ENCODE results near the gene CREB3L2.
"Not testable (repeated sequence)": the region's sequence is repeated elsewhere in the genome, so short reads cannot be mapped to it uniquely, and the experiment has no call there.

CREB3L2 gene

DNA sequence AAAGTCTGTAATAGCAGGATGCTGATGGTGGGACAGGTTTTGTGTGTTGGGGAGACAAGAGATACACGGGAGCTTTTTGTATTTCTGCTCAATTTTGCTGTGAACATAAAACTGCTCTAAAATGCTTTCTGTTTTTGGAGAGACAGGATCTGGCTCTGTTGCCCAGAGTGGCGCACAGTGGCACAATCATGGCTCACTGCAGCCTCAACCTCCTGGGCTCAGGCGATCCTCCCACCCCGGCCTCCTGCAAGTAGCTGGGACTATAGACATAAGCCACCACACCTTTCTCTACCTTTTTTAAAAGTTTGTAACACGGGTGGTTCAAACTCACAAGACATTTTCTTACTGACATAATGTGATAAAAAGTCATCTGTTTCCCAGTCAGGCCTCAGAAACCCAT lies 14.3 kb downstream of the CREB3L2 start:
- Histone ChIP-seq H3K4me3 (ENCODE audit: low read depth, low read length) (no peak overlapping the region), H3K36me3 (ENCODE audit: control insufficient read depth, insufficient read depth, low read length) (peaks cover 24% of the 10 kb centered on the region), H3K9ac (ENCODE audit: low read length) (no peak overlapping the region), H3K27me3 (ENCODE audit: control insufficient read depth, insufficient read depth, low read length) (no peaks in the 10 kb centered on the region), H3K4me1 (ENCODE audit: control insufficient read depth, insufficient read depth, low read length) (peaks cover 30% of the 10 kb centered on the region), H3K27ac (ENCODE audit: low read depth, low read length) (no peak overlapping the region), H3K9me3 (ENCODE audit: control insufficient read depth, insufficient read depth, low read depth, low read length) (peaks cover 9% of the 10 kb centered on the region)

GRCh38 chr7:137987018-137987349 lies 14.9 kb downstream of the CREB3L2 start:
- Histone ChIP-seq H3K4me3 (ENCODE audit: low read depth, low read length) (no peak overlapping the region), H3K27ac (ENCODE audit: low read depth, low read length) (no peak overlapping the region), H3K4me1 (ENCODE audit: control insufficient read depth, insufficient read depth, low read length) (peaks cover 29% of the 10 kb centered on the region), H3K27me3 (ENCODE audit: control insufficient read depth, insufficient read depth, low read length) (no peaks in the 10 kb centered on the region), H3K36me3 (ENCODE audit: control insufficient read depth, insufficient read depth, low read length) (peaks cover 23% of the 10 kb centered on the region), H3K9ac (ENCODE audit: low read length) (no peak overlapping the region), H3K9me3 (ENCODE audit: control insufficient read depth, insufficient read depth, low read depth, low read length) (peaks cover 12% of the 10 kb centered on the region)

- Histone ChIP-seq H3K36me3 (ENCODE audit: control insufficient read depth, insufficient read depth, low read length) (peaks cover 22% of the 10 kb centered on the region), H3K9ac (ENCODE audit: low read length) (no peak overlapping the region), H3K4me1 (ENCODE audit: control insufficient read depth, insufficient read depth, low read length) (peaks cover 29% of the 10 kb centered on the region), H3K9me3 (ENCODE audit: control insufficient read depth, insufficient read depth, low read depth, low read length) (peaks cover 13% of the 10 kb centered on the region), H3K27ac (ENCODE audit: low read depth, low read length) (no peak overlapping the region), H3K4me3 (ENCODE audit: low read depth, low read length) (no peak overlapping the region), H3K27me3 (ENCODE audit: control insufficient read depth, insufficient read depth, low read length) (no peaks in the 10 kb centered on the region)
Measured at GRCh38 chr7:137986252-137987017, 15.5 kb downstream of the CREB3L2 start.

- Histone ChIP-seq H3K27me3 (ENCODE audit: control insufficient read depth, insufficient read depth, low read length) (no peaks in the 10 kb centered on the region), H3K4me1 (ENCODE audit: control insufficient read depth, insufficient read depth, low read length) (peaks cover 29% of the 10 kb centered on the region), H3K9me3 (ENCODE audit: control insufficient read depth, insufficient read depth, low read depth, low read length) (peaks cover 13% of the 10 kb centered on the region), H3K9ac (ENCODE audit: low read length) (no peak overlapping the region), H3K4me3 (ENCODE audit: low read depth, low read length) (no peak overlapping the region), H3K36me3 (ENCODE audit: control insufficient read depth, insufficient read depth, low read length) (peaks cover 22% of the 10 kb centered on the region), H3K27ac (ENCODE audit: low read depth, low read length) (no peak overlapping the region)
Measured at GRCh38 chr7:137985897-137986251, 16.0 kb downstream of the CREB3L2 start.

- H3K27me3 ChIP-seq (ENCODE audit: control insufficient read depth, insufficient read depth, low read length), result no peaks in the 10 kb centered on the region
- H3K9ac ChIP-seq (ENCODE audit: low read length), result no peak overlapping the region
- peaks cover 26% of the 10 kb centered on the region for H3K4me1 ChIP-seq (ENCODE audit: control insufficient read depth, insufficient read depth, low read length)
- peaks cover 13% of the 10 kb centered on the region for H3K9me3 ChIP-seq (ENCODE audit: control insufficient read depth, insufficient read depth, low read depth, low read length)
- no peak overlapping the region for H3K27ac ChIP-seq (ENCODE audit: low read depth, low read length)
- H3K4me3 ChIP-seq (ENCODE audit: low read depth, low read length), result no peak overlapping the region
- H3K36me3 ChIP-seq (ENCODE audit: control insufficient read depth, insufficient read depth, low read length), result peaks cover 22% of the 10 kb centered on the region
Measured at GRCh38 chr7:137985253-137985896, 16.5 kb downstream of the CREB3L2 start.

DNA sequence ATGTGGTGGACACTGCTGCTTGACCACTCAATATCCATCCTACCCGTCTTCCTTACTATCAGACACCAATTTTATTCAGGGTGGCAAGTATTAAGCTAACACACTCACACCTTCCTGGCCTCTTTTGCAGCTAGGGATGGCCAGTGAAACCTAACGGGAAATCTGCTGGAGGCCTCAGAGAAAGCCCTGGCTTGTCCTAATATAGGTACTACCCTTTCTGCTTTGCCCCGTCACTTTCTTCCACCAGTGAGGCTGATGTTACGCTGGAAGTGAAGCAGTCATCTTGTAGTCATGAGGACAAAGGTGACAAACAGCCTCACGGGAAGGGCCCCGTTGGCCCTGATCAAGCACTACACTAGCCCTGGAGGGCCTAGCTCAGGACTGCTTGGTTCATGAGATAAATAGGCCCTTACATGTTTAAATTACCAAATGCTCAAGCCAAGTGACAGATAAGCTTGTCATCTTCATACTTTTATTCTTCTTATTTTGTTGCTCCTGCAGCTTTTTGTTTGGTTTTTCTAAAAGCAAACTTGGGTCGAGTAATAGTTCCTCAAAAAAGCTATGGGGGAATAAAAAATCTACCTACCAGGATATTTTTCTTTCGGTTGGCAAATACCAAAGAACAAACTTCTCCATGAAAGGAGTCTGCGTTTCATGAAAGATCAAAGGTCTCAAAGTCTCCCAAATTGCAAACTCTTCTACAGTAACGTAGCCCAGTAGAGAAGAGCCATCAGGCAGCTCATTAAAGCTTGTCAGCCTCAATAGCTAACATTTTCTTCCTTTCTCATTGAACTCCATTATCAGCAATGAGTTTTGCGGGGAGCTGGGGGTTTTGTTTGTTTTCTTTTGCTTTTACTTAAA lies 17.5 kb downstream of the CREB3L2 start:
- Histone ChIP-seq H3K36me3 (ENCODE audit: control insufficient read depth, insufficient read depth, low read length) (peaks cover 27% of the 10 kb centered on the region), H3K4me3 (ENCODE audit: low read depth, low read length) (no peak overlapping the region), H3K4me1 (ENCODE audit: control insufficient read depth, insufficient read depth, low read length) (peaks cover 17% of the 10 kb centered on the region), H3K9ac (ENCODE audit: low read length) (no peak overlapping the region), H3K9me3 (ENCODE audit: control insufficient read depth, insufficient read depth, low read depth, low read length) (peaks cover 13% of the 10 kb centered on the region), H3K27me3 (ENCODE audit: control insufficient read depth, insufficient read depth, low read length) (no peaks in the 10 kb centered on the region), H3K27ac (ENCODE audit: low read depth, low read length) (no peak overlapping the region)

- Histone ChIP-seq H3K4me1 (ENCODE audit: control insufficient read depth, insufficient read depth, low read length) (peaks cover 19% of the 10 kb centered on the region), H3K4me3 (ENCODE audit: low read depth, low read length) (no peak overlapping the region), H3K36me3 (ENCODE audit: control insufficient read depth, insufficient read depth, low read length) (peaks cover 27% of the 10 kb centered on the region), H3K9me3 (ENCODE audit: control insufficient read depth, insufficient read depth, low read depth, low read length) (peaks cover 13% of the 10 kb centered on the region), H3K9ac (ENCODE audit: low read length) (no peak overlapping the region), H3K27ac (ENCODE audit: low read depth, low read length) (no peak overlapping the region), H3K27me3 (ENCODE audit: control insufficient read depth, insufficient read depth, low read length) (no peaks in the 10 kb centered on the region)
Measured at GRCh38 chr7:137983323-137984008, 18.4 kb downstream of the CREB3L2 start.

DNA sequence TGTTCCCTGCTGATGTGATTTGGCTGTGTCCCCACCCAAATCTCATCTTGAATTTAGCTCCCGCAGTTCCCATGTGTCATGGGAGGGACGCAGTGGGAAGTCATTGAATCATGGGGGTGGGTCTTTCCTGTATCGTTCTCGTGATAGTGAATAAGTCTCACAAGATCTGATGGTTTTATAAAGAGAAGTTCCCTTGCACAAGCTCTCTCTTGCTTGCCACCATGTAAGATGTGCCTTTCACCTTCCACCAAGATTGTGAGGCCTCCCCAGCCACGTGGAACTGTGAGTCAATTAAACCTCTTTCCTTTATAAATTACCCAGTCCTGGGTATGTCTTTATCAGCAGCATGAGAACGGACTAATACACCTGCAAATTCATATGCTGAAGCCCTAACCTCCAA lies 19.5 kb downstream of the CREB3L2 start:
- peaks cover 21% of the 10 kb centered on the region for H3K4me1 ChIP-seq (ENCODE audit: control insufficient read depth, insufficient read depth, low read length)
- H3K9ac ChIP-seq (ENCODE audit: low read length); H3K4me3 ChIP-seq (ENCODE audit: low read depth, low read length); H3K27ac ChIP-seq (ENCODE audit: low read depth, low read length); H3K27me3 ChIP-seq (ENCODE audit: control insufficient read depth, insufficient read depth, low read length): not testable (repeated sequence)
- H3K9me3 ChIP-seq (ENCODE audit: control insufficient read depth, insufficient read depth, low read depth, low read length), result peaks cover 13% of the 10 kb centered on the region
- peaks cover 27% of the 10 kb centered on the region for H3K36me3 ChIP-seq (ENCODE audit: control insufficient read depth, insufficient read depth, low read length)

DNA sequence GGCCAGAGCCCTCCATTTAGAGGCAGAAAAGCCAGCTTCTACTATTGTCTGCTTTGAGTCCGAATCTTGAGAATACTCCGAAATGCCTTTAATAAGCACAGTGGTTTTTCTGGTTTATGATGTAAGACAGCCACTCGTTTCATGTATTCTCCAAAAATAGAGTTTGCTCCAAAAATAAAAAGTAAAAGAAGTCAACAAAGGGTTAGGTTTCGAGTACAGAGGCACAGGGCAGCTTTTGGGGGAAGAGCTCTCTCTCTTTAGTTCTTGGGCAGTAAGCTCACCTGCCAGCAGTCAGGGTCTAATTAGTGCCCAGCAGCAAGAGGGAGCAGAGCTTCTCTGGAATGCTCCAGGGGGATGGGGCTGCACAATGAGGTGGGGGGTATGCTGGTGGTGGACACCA lies 20.2 kb downstream of the CREB3L2 start:
- no peak overlapping the region for H3K9ac ChIP-seq (ENCODE audit: low read length)
- no peaks in the 10 kb centered on the region for H3K27me3 ChIP-seq (ENCODE audit: control insufficient read depth, insufficient read depth, low read length)
- H3K9me3 ChIP-seq (ENCODE audit: control insufficient read depth, insufficient read depth, low read depth, low read length), result peaks cover 13% of the 10 kb centered on the region
- no peak overlapping the region for H3K27ac ChIP-seq (ENCODE audit: low read depth, low read length)
- peaks cover 27% of the 10 kb centered on the region for H3K36me3 ChIP-seq (ENCODE audit: control insufficient read depth, insufficient read depth, low read length)
- H3K4me3 ChIP-seq (ENCODE audit: low read depth, low read length), result no peak overlapping the region
- H3K4me1 ChIP-seq (ENCODE audit: control insufficient read depth, insufficient read depth, low read length), result peaks cover 16% of the 10 kb centered on the region

DNA sequence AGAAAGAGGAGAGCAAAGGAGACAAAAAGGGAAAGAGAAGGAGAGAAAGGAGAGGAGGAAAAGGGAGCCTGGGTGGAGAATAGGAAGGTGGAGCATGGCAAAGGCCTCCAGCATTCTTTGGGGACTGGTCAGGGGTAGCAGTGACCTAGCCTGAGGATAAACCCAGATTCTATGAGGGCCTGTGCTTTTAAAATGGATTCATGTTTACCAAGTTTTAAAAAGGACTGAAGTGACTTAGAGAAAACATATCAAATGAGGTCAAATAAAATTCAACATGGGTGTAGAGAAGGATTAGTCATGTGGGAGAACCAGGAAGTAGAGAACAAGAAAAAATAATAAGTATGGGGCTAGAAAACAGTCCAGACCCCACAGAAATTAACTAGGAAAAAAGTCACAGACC lies 20.7 kb downstream of the CREB3L2 start:
- Histone ChIP-seq H3K27me3 (ENCODE audit: control insufficient read depth, insufficient read depth, low read length) (no peaks in the 10 kb centered on the region), H3K4me1 (ENCODE audit: control insufficient read depth, insufficient read depth, low read length) (peaks cover 12% of the 10 kb centered on the region), H3K9me3 (ENCODE audit: control insufficient read depth, insufficient read depth, low read depth, low read length) (peaks cover 13% of the 10 kb centered on the region), H3K9ac (ENCODE audit: low read length) (no peak overlapping the region), H3K36me3 (ENCODE audit: control insufficient read depth, insufficient read depth, low read length) (peaks cover 27% of the 10 kb centered on the region), H3K27ac (ENCODE audit: low read depth, low read length) (no peak overlapping the region), H3K4me3 (ENCODE audit: low read depth, low read length) (no peak overlapping the region)

Measured in HUES6 (cell line).